Neural cell (in vitro differentiated cells): Measurements from ENCODE around the gene PDE4D. TPM values are rescaled to one million over a fixed set of nuclear protein-coding genes. Genes with fewer than 3 reads are reported as not detected.

Experiments
- H2AFZ ChIP-seq: fragments of 200-600, 300-800 bp; sonication (generic), shearing (Covaris generic); 2 replicates; pipeline ENCODE4 v1.6.0; 2014; ENCODE audit warnings: low read depth, mild to moderate bottlenecking, antibody characterized with exemption, low read length, moderate library complexity
- H3F3A ChIP-seq: fragments of 200-600 bp; shearing (Covaris generic); 2 replicates; pipeline ENCODE4 v1.6.1; 2016; ENCODE audit warnings: mild to moderate bottlenecking, moderate library complexity, mixed read lengths, antibody characterized with exemption, low read length; ENCODE audit not compliant: insufficient read depth, poor library complexity, severe bottlenecking
- H3K27ac ChIP-seq: fragments of 200-600, 300-800 bp; sonication (generic), shearing (Covaris generic); 2 replicates; pipeline ENCODE4 v1.5.1; 2014; ENCODE audit warnings: mild to moderate bottlenecking, low read length, moderate library complexity
- H3K27me3 ChIP-seq: fragments of 300-800, 200-600 bp; sonication (generic), shearing (Covaris generic); 2 replicates; pipeline ENCODE4 v1.6.0; 2014; ENCODE audit warnings: mild to moderate bottlenecking, low read depth, low read length, moderate library complexity; ENCODE audit not compliant: insufficient read depth
- H3K36me3 ChIP-seq: fragments of 300-800, 200-600 bp; sonication (generic), shearing (Covaris generic); 2 replicates; pipeline ENCODE4 v1.5.1; 2014; ENCODE audit warnings: mild to moderate bottlenecking, antibody characterized with exemption, low read length, moderate library complexity; ENCODE audit not compliant: insufficient read depth
- H3K4me2 ChIP-seq: fragments of 300-800, 200-600 bp; sonication (generic), shearing (Covaris generic); 2 replicates; pipeline ENCODE4 v1.6.0; 2014; ENCODE audit warnings: mild to moderate bottlenecking, low read length
- H3K4me3 ChIP-seq: fragments of 300-800, 200-600 bp; sonication (generic), shearing (Covaris generic); 2 replicates; pipeline ENCODE4 v1.5.1; 2014; ENCODE audit warnings: mild to moderate bottlenecking, low read length, moderate library complexity
- H3K79me2 ChIP-seq: fragments of 200-600 bp; shearing (Covaris generic); replicated peaks from 2 replicates; pipeline ENCODE4 v1.6.0; 2014; ENCODE audit warnings: mild to moderate bottlenecking, low read length, moderate library complexity; ENCODE audit not compliant: insufficient read depth
- H3K9ac ChIP-seq: fragments of 300-800, 200-600 bp; sonication (generic), shearing (Covaris generic); 2 replicates; pipeline ENCODE4 v1.6.1; 2016; ENCODE audit warnings: mild to moderate bottlenecking, low read length, mixed read lengths
- H3K9me2 ChIP-seq: fragments of 200-600 bp; shearing (Covaris generic); 2 replicates; pipeline ENCODE4 v1.6.1; 2016; ENCODE audit warnings: mild to moderate bottlenecking, low read length, mixed read lengths; ENCODE audit not compliant: insufficient read depth
- H3K9me3 ChIP-seq: fragments of 200-600, 300-800 bp; sonication (generic), shearing (Covaris generic); 2 replicates; pipeline ENCODE4 v1.6.1; 2016; ENCODE audit warnings: mild to moderate bottlenecking, mixed run types, low read length, moderate library complexity, mixed read lengths
- H4K20me1 ChIP-seq: fragments of 200-600 bp; shearing (Covaris generic); 2 replicates; pipeline ENCODE4 v1.6.1; 2016; ENCODE audit warnings: mild to moderate bottlenecking, mixed run types; ENCODE audit not compliant: insufficient read depth
- CTCF ChIP-seq: fragments of 450-650 bp; IDR thresholded peaks from 2 replicates; pipeline ENCODE4 v1.5.1; 2014; ENCODE audit warnings: antibody characterized with exemption, mild to moderate bottlenecking, moderate library complexity; ENCODE audit not compliant: poor library complexity, severe bottlenecking
- EP300 ChIP-seq: fragments of 450-650 bp; conservative IDR thresholded peaks from 2 replicates; pipeline ENCODE4 v1.6.1; 2014; ENCODE audit warnings: antibody characterized with exemption, mild to moderate bottlenecking, moderate library complexity; ENCODE audit not compliant: poor library complexity, severe bottlenecking
- EZH2 ChIP-seq: fragments of 200-600, 300-800 bp; shearing (Covaris generic), sonication (generic); IDR thresholded peaks from 2 replicates; pipeline ENCODE4 v1.6.1; 2014; ENCODE audit warnings: antibody characterized with exemption, low read length, borderline replicate concordance, mild to moderate bottlenecking; ENCODE audit not compliant: insufficient read depth, poor library complexity, severe bottlenecking
- MXI1 ChIP-seq: fragments of 450-650 bp; conservative IDR thresholded peaks from 2 replicates; pipeline ENCODE4 v1.6.1; 2014; ENCODE audit warnings: antibody characterized with exemption, mild to moderate bottlenecking; ENCODE audit not compliant: poor library complexity, severe bottlenecking
- POLR2AphosphoS5 ChIP-seq: IDR thresholded peaks from 2 replicates; pipeline ENCODE4 v1.6.1; 2012
- RAD21 ChIP-seq: fragments of 450-650 bp; conservative IDR thresholded peaks from 2 replicates; pipeline ENCODE4 v1.6.1; 2014; ENCODE audit warnings: antibody characterized with exemption, mild to moderate bottlenecking, moderate library complexity
- REST ChIP-seq: IDR thresholded peaks from 2 replicates; pipeline ENCODE4 v1.6.1; 2012; ENCODE audit warnings: borderline replicate concordance
- SMC3 ChIP-seq: fragments of 450-650 bp; conservative IDR thresholded peaks from 2 replicates; pipeline ENCODE4 v1.6.1; 2014; ENCODE audit warnings: antibody characterized with exemption, mild to moderate bottlenecking, moderate library complexity; ENCODE audit not compliant: poor library complexity
- TAF1 ChIP-seq: IDR thresholded peaks from 2 replicates; pipeline ENCODE4 v1.6.1; 2012; ENCODE audit warnings: low read depth
- polyA plus RNA-seq: library from polyadenylated mRNA; depleted of rRNA; stranded (reverse); fragments of >200 nt; gene quantifications from 2 replicates; pipeline ENCODE4 v1.2.3, GENCODE V29; 2014

PDE4D gene
- polyA plus RNA-seq, 1 donor from 2014 or later, result 42.8 TPM

- H3K27ac ChIP-seq, result no peak overlapping the region
- no peak for TF ChIP-seq POLR2AphosphoS5
- no peaks in the 10 kb centered on the region for H3K79me2 ChIP-seq
- no peaks in the 10 kb centered on the region for H3K9me2 ChIP-seq
- no peaks in the 10 kb centered on the region for H3F3A ChIP-seq
- H3K4me3 ChIP-seq, result no peak overlapping the region
- no peaks in the 10 kb centered on the region for H3K36me3 ChIP-seq
- no peaks in the 10 kb centered on the region for H3K9me3 ChIP-seq
- H3K9ac ChIP-seq, result no peak overlapping the region
- H4K20me1 ChIP-seq, result no peaks in the 10 kb centered on the region
- H3K27me3 ChIP-seq, result no peaks in the 10 kb centered on the region
- H3K4me2 ChIP-seq, result no peak overlapping the region
- no peak overlapping the region for H2AFZ ChIP-seq
These were observed 795.8 kb downstream of the PDE4D start for GRCh38 chr5:59097712-59098111.

- no peaks in the 10 kb centered on the region for H4K20me1 ChIP-seq
- H3K9me3 ChIP-seq, result no peaks in the 10 kb centered on the region
- H3K79me2 ChIP-seq, result no peaks in the 10 kb centered on the region
- H3F3A ChIP-seq, result no peaks in the 10 kb centered on the region
- H3K27me3 ChIP-seq, result no peaks in the 10 kb centered on the region
- H3K9ac ChIP-seq, result no peak overlapping the region
- H3K27ac ChIP-seq, result no peak overlapping the region
- H3K4me3 ChIP-seq, result no peak overlapping the region
- no peaks in the 10 kb centered on the region for H3K36me3 ChIP-seq
- H3K9me2 ChIP-seq, result no peaks in the 10 kb centered on the region
- H2AFZ ChIP-seq, result no peak overlapping the region
- no peak overlapping the region for H3K4me2 ChIP-seq
- TF ChIP-seq EP300, result no peak
These were observed 796.4 kb downstream of the PDE4D start for GRCh38 chr5:59097116-59097515.

GRCh38 chr5:59095480-59095879 is 798.0 kb downstream of the PDE4D start:
- no peaks in the 10 kb centered on the region for H3K27me3 ChIP-seq
- no peaks in the 10 kb centered on the region for H3K36me3 ChIP-seq
- no peaks in the 10 kb centered on the region for H3F3A ChIP-seq
- no peaks in the 10 kb centered on the region for H3K79me2 ChIP-seq
- no peak overlapping the region for H3K4me3 ChIP-seq
- no peak overlapping the region for H3K9ac ChIP-seq
- no peaks in the 10 kb centered on the region for H3K9me2 ChIP-seq
- TF ChIP-seq TAF1 (no peak), RAD21 (no peak), POLR2AphosphoS5 (no peak), EZH2 (no peak), SMC3 (no peak), CTCF (no peak), MXI1 (no peak), REST (no peak), EP300 (no peak)
- no peak overlapping the region for H3K4me2 ChIP-seq
- no peaks in the 10 kb centered on the region for H4K20me1 ChIP-seq
- no peak overlapping the region for H3K27ac ChIP-seq
- H3K9me3 ChIP-seq, result no peaks in the 10 kb centered on the region
- H2AFZ ChIP-seq, result no peak overlapping the region
